Esophagus muscularis mucosa (tissue), 4 donors: ENCODE data around the gene PKDCC. TPM values are rescaled to one million over a fixed set of nuclear protein-coding genes. Genes with fewer than 3 reads are reported as not detected.
"Not testable (repeated sequence)": the region's sequence is repeated elsewhere in the genome, so short reads cannot be mapped to it uniquely, and the experiment has no call there.

ENCODE experiments used
- DNase-seq: peaks from one replicate; pipeline ENCODE4 v3.0.0-alpha.2; 2017; ENCODE audit errors: extremely low spot score
- H3K27ac ChIP-seq, 4 donors: fragments of 200-600 bp; sonication (generic); replicated peaks in 1 of 4; 1 replicate in 3 of 4; 2 replicates in 1 of 4; pipeline ENCODE4 v1.5.1; 2016 to 2019; ENCODE audit warnings: mild to moderate bottlenecking in 1 of 4
- H3K27me3 ChIP-seq, 4 donors: fragments of 200-600 bp; sonication (generic); one replicate each; pipeline versions ENCODE4 v1.5.1 to v1.6.0; 2016 to 2019
- H3K36me3 ChIP-seq, 4 donors: fragments of 200-600 bp; sonication (generic); one replicate each; pipeline ENCODE4 v1.5.1; 2016 to 2019
- H3K4me1 ChIP-seq, 4 donors: fragments of 200-600 bp; sonication (generic); one replicate each; pipeline ENCODE4 v1.5.1; 2016 to 2019
- H3K4me3 ChIP-seq, 4 donors: fragments of 200-600 bp; sonication (generic); 1 replicate in 2 of 4; 2 replicates in 2 of 4; pipeline ENCODE4 v1.5.1; 2016 to 2019; ENCODE audit warnings: mild to moderate bottlenecking in 4 of 4, moderate library complexity in 1 of 4
- H3K9me3 ChIP-seq, 4 donors: fragments of 200-600 bp; sonication (generic); 1 replicate in 3 of 4; 2 replicates in 1 of 4; pipeline ENCODE4 v1.5.1; 2016 to 2019
- CTCF ChIP-seq, 3 experiments: fragments of 200-600 bp in 2 of 3; fragments of 450-650 bp in 1 of 3; sonication (generic) in 2 of 3; IDR thresholded peaks; one replicate each; pipeline ENCODE4 v1.5.1; 2017 to 2019; ENCODE audit warnings: antibody characterized with exemption in 3 of 3, mild to moderate bottlenecking in 2 of 3, moderate library complexity in 1 of 3
- EP300 ChIP-seq: sonication (generic); formaldehyde crosslinking; IDR thresholded peaks from one replicate; pipeline ENCODE4 v1.6.1; 2017; ENCODE audit warnings: antibody characterized with exemption
- POLR2A ChIP-seq: fragments of 450-650 bp; IDR thresholded peaks from one replicate; pipeline ENCODE4 v1.6.1; 2017; ENCODE audit warnings: antibody characterized with exemption, moderate library complexity, mild to moderate bottlenecking, low read depth
- POLR2AphosphoS5 ChIP-seq, 2 donors: sonication (generic); formaldehyde crosslinking; IDR thresholded peaks; one replicate each; pipeline ENCODE4 v1.6.1; 2017; ENCODE audit warnings: antibody characterized with exemption in 2 of 2
- WGBS: methylation state at CpG from one replicate; pipeline ENCODE4 v1.1.5; 2018; 5-methylcytosine and 5-hydroxymethylcytosine counted together
- intact Hi-C: fragments of 100-400 bp; cut with DNase I; formaldehyde crosslinking; loops from one replicate; pipeline ENCODE4 v1.15.1; 2023
- total RNA-seq, 4 donors: library from RNA; depleted of rRNA; stranded (reverse); fragments of >200 nt; gene quantifications; one replicate each; pipeline versions ENCODE4 v1.1.0 to v1.2.1, GENCODE V29; 2016

The PKDCC gene
- total RNA-seq, 4 donors from 2014 or later, result 102 to 290 (median 208) TPM

GRCh38 chr2:42063431-42064171 lies 15.8 kb downstream of the PKDCC start:
- intact Hi-C loops, result no loop called here
- TF ChIP-seq POLR2A, result no peak
- no peak for TF ChIP-seq EP300
- TF ChIP-seq CTCF (IDR thresholded peaks at IDR 0.05), result no peak
- peak in 1 of 2 donors; percentile 31 for TF ChIP-seq POLR2AphosphoS5 (IDR thresholded peaks at IDR 0.05)
- Histone ChIP-seq H3K27ac (peak overlapping the region; percentile 90 to 97 (median 94)), H3K4me1 (peaks cover 20 to 82% (median 78%) of the 10 kb centered on the region in 4 donors), H3K9me3 (no peaks in the 10 kb centered on the region), H3K36me3 (peaks cover 10 to 14% (median 13%) of the 10 kb centered on the region in 4 donors), H3K4me3 (no peak overlapping the region), H3K27me3 (no peaks in the 10 kb centered on the region)
- 58% methylated on average over 5 of the region's 5 CpGs for WGBS
- DNase-seq, result no peak

- Histone ChIP-seq H3K27me3 (no peaks in the 10 kb centered on the region), H3K9me3 (no peaks in the 10 kb centered on the region), H3K27ac (peak overlapping the region; percentile 90 to 97 (median 94)), H3K4me3 (no peak overlapping the region), H3K4me1 (peaks cover 20 to 79% (median 73%) of the 10 kb centered on the region in 4 donors), H3K36me3 (peaks cover under 1 to 6% (median 4%) of the 10 kb centered on the region in 4 donors)
- TF ChIP-seq POLR2A (no peak), EP300 (peak; percentile 90), CTCF (IDR thresholded peaks at IDR 0.05) (no peak), POLR2AphosphoS5 (IDR thresholded peaks at IDR 0.05) (peak; percentile 79 to 91)
- intact Hi-C loops, result no loop called here
- 44% methylated on average over 8 of the region's 8 CpGs for WGBS
- no peak for DNase-seq
Measured at GRCh38 chr2:42064417-42064942, 16.7 kb downstream of the PKDCC start.

GRCh38 chr2:42065753-42066152 lies 17.9 kb downstream of the PKDCC start:
- H3K36me3 ChIP-seq, DNase-seq, intact Hi-C loops, H3K4me3 ChIP-seq, H3K9me3 ChIP-seq, H3K27me3 ChIP-seq: not testable (repeated sequence)
- Histone ChIP-seq H3K4me1 (peaks cover 10 to 70% (median 61%) of the 10 kb centered on the region in 4 donors), H3K27ac (peak overlapping the region in 3 of 4 donors; percentile 92 to 97 (median 96))
- WGBS, result 92% methylated on average over 5 of the region's 5 CpGs

- DNase-seq, H3K4me3 ChIP-seq, intact Hi-C loops, H3K27me3 ChIP-seq, H3K36me3 ChIP-seq, H3K9me3 ChIP-seq: not testable (repeated sequence)
- WGBS, result 96% methylated on average over 9 of the region's 9 CpGs
- Histone ChIP-seq H3K27ac (peak overlapping the region; percentile 54 to 70 (median 64)), H3K4me1 (peaks cover 0 to 64% (median 54%) of the 10 kb centered on the region in 4 donors)
Measured at GRCh38 chr2:42067001-42067400, 19.2 kb downstream of the PKDCC start.

- Histone ChIP-seq H3K27me3 (no peaks in the 10 kb centered on the region), H3K4me1 (peaks cover 4 to 64% (median 54%) of the 10 kb centered on the region in 4 donors), H3K4me3 (no peak overlapping the region), H3K36me3 (no peaks in the 10 kb centered on the region), H3K27ac (peak overlapping the region; percentile 54 to 70 (median 64)), H3K9me3 (no peaks in the 10 kb centered on the region)
- no peak for DNase-seq
- intact Hi-C loops, result no loop called here
- no peak for TF ChIP-seq EP300
- TF ChIP-seq CTCF (IDR thresholded peaks at IDR 0.05), result no peak
- TF ChIP-seq POLR2A, result no peak
- TF ChIP-seq POLR2AphosphoS5 (IDR thresholded peaks at IDR 0.05), result no peak
- WGBS, result 81% methylated on average over 8 of the region's 8 CpGs
Measured at GRCh38 chr2:42067521-42067920, 19.7 kb downstream of the PKDCC start.
